KMS-11 (cell line): ENCODE results near the gene LAMP1.

Experiments
- H2AFZ ChIP-seq: fragments of 200-600 bp; sonication (generic); 2 replicates; pipeline ENCODE4 v1.6.1; 2016; ENCODE audit warnings: antibody characterized with exemption, mixed run types, low read depth
- H3K27ac ChIP-seq: fragments of 200-600 bp; sonication (generic); 2 replicates; pipeline ENCODE4 v1.6.1; 2016; ENCODE audit warnings: mild to moderate bottlenecking, mixed run types
- H3K27me3 ChIP-seq: fragments of 200-600 bp; sonication (generic); 2 replicates; pipeline ENCODE4 v1.6.1; 2017; ENCODE audit warnings: mild to moderate bottlenecking, low read depth, mixed run types, moderate library complexity; ENCODE audit not compliant: insufficient read depth
- H3K36me3 ChIP-seq: fragments of 200-600 bp; sonication (generic); 2 replicates; pipeline ENCODE4 v1.6.1; 2017; ENCODE audit warnings: mild to moderate bottlenecking, mixed run types; ENCODE audit not compliant: insufficient read depth
- H3K4me1 ChIP-seq: fragments of 200-600 bp; sonication (generic); 2 replicates; pipeline ENCODE4 v1.6.1; 2016; ENCODE audit warnings: mild to moderate bottlenecking, low read depth, mixed run types; ENCODE audit not compliant: poor library complexity, severe bottlenecking
- H3K4me2 ChIP-seq: fragments of 200-600 bp; sonication (generic); 2 replicates; pipeline ENCODE4 v1.7.0; 2016; ENCODE audit warnings: mild to moderate bottlenecking, mixed run types
- H3K4me3 ChIP-seq: fragments of 200-600 bp; sonication (generic); IDR thresholded peaks from 2 replicates; pipeline ENCODE4 v1.6.1; 2017; ENCODE audit warnings: low read depth, low read length, mixed read lengths; ENCODE audit not compliant: insufficient read depth
- H3K79me2 ChIP-seq: fragments of 200-600 bp; sonication (generic); 2 replicates; pipeline ENCODE4 v1.6.1; 2016; ENCODE audit warnings: low read depth, mixed run types; ENCODE audit not compliant: insufficient read depth
- H3K9ac ChIP-seq: fragments of 200-600 bp; sonication (generic); 2 replicates; pipeline ENCODE4 v1.6.1; 2016; ENCODE audit warnings: mild to moderate bottlenecking, mixed run types
- H4K20me1 ChIP-seq: fragments of 200-600 bp; sonication (generic); 2 replicates; pipeline ENCODE4 v1.6.1; 2016; ENCODE audit warnings: mild to moderate bottlenecking, mixed run types; ENCODE audit not compliant: insufficient read depth
- CTCF ChIP-seq: fragments of 200-600 bp; sonication (generic); conservative IDR thresholded peaks from 2 replicates; pipeline ENCODE4 v1.6.1; 2017; ENCODE audit warnings: low read depth, mild to moderate bottlenecking, antibody characterized with exemption, low read length, moderate library complexity, mixed read lengths

LAMP1 gene

GRCh38 chr13:113298043-113298945 lies 1.3 kb downstream of the LAMP1 start:
- Histone ChIP-seq H3K4me1 (no peaks in the 10 kb centered on the region), H3K4me2 (peak overlapping the region; percentile 60), H3K9ac (peak overlapping the region; percentile 66; the same call in 1 of the 2 replicates), H2AFZ (no peak overlapping the region), H3K4me3 (no peak overlapping the region), H3K27me3 (no peaks in the 10 kb centered on the region), H4K20me1 (no peaks in the 10 kb centered on the region), H3K27ac (no peak overlapping the region), H3K79me2 (peaks cover 36% of the 10 kb centered on the region), H3K36me3 (no peaks in the 10 kb centered on the region)
- TF ChIP-seq CTCF, result no peak

- no peak for TF ChIP-seq CTCF
- Histone ChIP-seq H3K27me3 (no peaks in the 10 kb centered on the region), H3K4me3 (no peak overlapping the region), H3K36me3 (no peaks in the 10 kb centered on the region), H3K79me2 (peaks cover 43% of the 10 kb centered on the region), H3K4me1 (no peaks in the 10 kb centered on the region), H4K20me1 (no peaks in the 10 kb centered on the region), H3K9ac (no peak overlapping the region), H3K27ac (no peak overlapping the region), H2AFZ (no peak overlapping the region), H3K4me2 (no peak overlapping the region)
Observed at GRCh38 chr13:113299951-113300350, 2.9 kb downstream of the LAMP1 start.

- no peak for TF ChIP-seq CTCF
- no peaks in the 10 kb centered on the region for H3K27me3 ChIP-seq
- H3K4me1 ChIP-seq, result no peaks in the 10 kb centered on the region
- no peaks in the 10 kb centered on the region for H4K20me1 ChIP-seq
- no peak overlapping the region for H3K27ac ChIP-seq
- H3K4me2 ChIP-seq, result no peak overlapping the region
- no peaks in the 10 kb centered on the region for H3K36me3 ChIP-seq
- no peak overlapping the region for H3K9ac ChIP-seq
- H3K4me3 ChIP-seq, result no peak overlapping the region
- no peak overlapping the region for H2AFZ ChIP-seq
- H3K79me2 ChIP-seq, result peaks cover 37% of the 10 kb centered on the region
Observed at GRCh38 chr13:113302986-113303385, 5.9 kb downstream of the LAMP1 start.

GRCh38 chr13:113304121-113304520 lies 7.1 kb downstream of the LAMP1 start:
- no peaks in the 10 kb centered on the region for H3K4me1 ChIP-seq
- no peak overlapping the region for H3K4me3 ChIP-seq
- no peak for TF ChIP-seq CTCF
- H3K27ac ChIP-seq, result no peak overlapping the region
- H3K79me2 ChIP-seq, result peaks cover 29% of the 10 kb centered on the region; the same call in 1 of the 2 replicates
- H4K20me1 ChIP-seq, result no peaks in the 10 kb centered on the region
- no peaks in the 10 kb centered on the region for H3K27me3 ChIP-seq
- no peak overlapping the region for H2AFZ ChIP-seq
- H3K36me3 ChIP-seq, result no peaks in the 10 kb centered on the region
- H3K4me2 ChIP-seq, result no peak overlapping the region
- no peak overlapping the region for H3K9ac ChIP-seq
